HepG2 (cell line): ENCODE data around the gene SMTN. TPM values are rescaled to one million over a fixed set of nuclear protein-coding genes. Genes with fewer than 3 reads are reported as not detected.
A peak's percentile ranks its signal among the peaks of the same experiment; 100 is the strongest.

ENCODE experiments used
- CCDC6 ChIP-seq: sonication (generic); formaldehyde crosslinking; IDR thresholded peaks from 2 replicates; pipeline ENCODE4 v1.8.1; 2022; ENCODE audit warnings: mild to moderate bottlenecking, missing genetic modification reagents, moderate library complexity
- EEA1 ChIP-seq: sonication (generic); formaldehyde crosslinking; IDR thresholded peaks from 2 replicates; pipeline ENCODE4 v1.5.1; 2020; ENCODE audit warnings: mild to moderate bottlenecking, missing genetic modification reagents, borderline replicate concordance
- GMEB2 ChIP-seq: IDR thresholded peaks from 2 replicates; pipeline ENCODE4 v1.6.1; 2016; ENCODE audit warnings: missing biosample characterization, missing genetic modification reagents, low read depth
- KLF16 ChIP-seq, 2 experiments: sonication (generic) in 1 of 2; formaldehyde crosslinking in 1 of 2; IDR thresholded peaks; 2 replicates each; pipeline versions ENCODE4 v1.6.1 to v1.8.0; 2016 to 2023; ENCODE audit warnings: missing genetic modification reagents in 2 of 2, missing compliant biosample characterization in 1 of 2
- MXD1 ChIP-seq: sonication (generic); formaldehyde crosslinking; IDR thresholded peaks from 2 replicates; pipeline ENCODE4 v1.4.0; 2020; ENCODE audit warnings: mild to moderate bottlenecking, missing genetic modification reagents
- MYPOP ChIP-seq: sonication (generic); formaldehyde crosslinking; IDR thresholded peaks from 2 replicates; pipeline ENCODE4 v1.8.1; 2023; ENCODE audit warnings: mild to moderate bottlenecking, moderate library complexity, missing genetic modification reagents
- NFYC ChIP-seq: IDR thresholded peaks from 2 replicates; pipeline ENCODE4 v1.6.1; 2016; ENCODE audit warnings: missing genetic modification reagents, missing compliant biosample characterization
- PHF21A ChIP-seq: sonication (generic); formaldehyde crosslinking; IDR thresholded peaks from 2 replicates; pipeline ENCODE4 v1.5.0; 2020; ENCODE audit warnings: mild to moderate bottlenecking, missing genetic modification reagents
- POGZ ChIP-seq: sonication (generic); formaldehyde crosslinking; IDR thresholded peaks from 2 replicates; pipeline ENCODE4 v1.4.0; 2020; ENCODE audit warnings: mild to moderate bottlenecking, missing genetic modification reagents
- SETDB1 ChIP-seq: sonication (generic); formaldehyde crosslinking; IDR thresholded peaks from 2 replicates; pipeline ENCODE4 v1.5.1; 2020; ENCODE audit warnings: missing genetic modification reagents, mild to moderate bottlenecking, borderline replicate concordance
- SP4 ChIP-seq: sonication (generic); formaldehyde crosslinking; IDR thresholded peaks from 2 replicates; pipeline ENCODE4 v1.8.1; 2023; ENCODE audit warnings: mild to moderate bottlenecking, missing genetic modification reagents
- SRY ChIP-seq: sonication (generic); formaldehyde crosslinking; IDR thresholded peaks from 2 replicates; pipeline ENCODE4 v1.8.0; 2022; ENCODE audit warnings: mild to moderate bottlenecking, missing genetic modification reagents
- TCF12 ChIP-seq, 2 experiments: fragments of 450-650 bp in 1 of 2; sonication (generic) in 1 of 2; formaldehyde crosslinking in 1 of 2; IDR thresholded peaks; 2 replicates each; pipeline versions ENCODE4 v1.6.1 to v1.8.0; 2017 to 2022; ENCODE audit warnings: antibody characterized with exemption in 1 of 2, mild to moderate bottlenecking in 1 of 2, missing genetic modification reagents in 1 of 2, moderate library complexity in 1 of 2
- TSC22D2 ChIP-seq: sonication (generic); formaldehyde crosslinking; IDR thresholded peaks from 2 replicates; pipeline ENCODE4 v1.5.1; 2020; ENCODE audit warnings: missing genetic modification reagents, mild to moderate bottlenecking, borderline replicate concordance
- ZGPAT ChIP-seq: IDR thresholded peaks from 2 replicates; pipeline ENCODE4 v1.6.1; 2016; ENCODE audit warnings: mild to moderate bottlenecking
- ZNF260 ChIP-seq: sonication (generic); formaldehyde crosslinking; IDR thresholded peaks from 2 replicates; pipeline ENCODE4 v1.4.0; 2020; ENCODE audit warnings: missing genetic modification reagents, low read depth, mild to moderate bottlenecking, borderline replicate concordance
- ZNF362 ChIP-seq: sonication (generic); formaldehyde crosslinking; IDR thresholded peaks from 2 replicates; pipeline ENCODE4 v1.4.0; 2020; ENCODE audit warnings: missing genetic modification reagents, mild to moderate bottlenecking, borderline replicate concordance
- ZNF430 ChIP-seq: sonication (generic); formaldehyde crosslinking; IDR thresholded peaks from 2 replicates; pipeline ENCODE4 v1.9.0; 2021; ENCODE audit warnings: mild to moderate bottlenecking, missing genetic modification reagents
- ZNF607 ChIP-seq: sonication (generic); formaldehyde crosslinking; IDR thresholded peaks from 2 replicates; pipeline ENCODE4 v1.5.1; 2020; ENCODE audit warnings: missing genetic modification reagents, mild to moderate bottlenecking, borderline replicate concordance
- ZNF839 ChIP-seq: sonication (generic); formaldehyde crosslinking; IDR thresholded peaks from 2 replicates; pipeline ENCODE4 v1.4.0; 2020; ENCODE audit warnings: missing genetic modification reagents, mild to moderate bottlenecking, borderline replicate concordance
- ZNF878 ChIP-seq: sonication (generic); formaldehyde crosslinking; IDR thresholded peaks from 2 replicates; pipeline ENCODE4 v1.8.1; 2023; ENCODE audit warnings: mild to moderate bottlenecking, missing genetic modification reagents, moderate library complexity
- polyA plus RNA-seq, 8 experiments: library from polyadenylated mRNA; depleted of rRNA in 3 of 8; stranded (reverse) in 7 of 8; unstranded in 1 of 8; fragments of >200 nt; fragmentation: Illumina TruSeq in 4 of 8; extraction: Trizol in 4 of 8; gene quantifications; 2 replicates each; pipeline versions ENCODE4 v1.2.1 to v1.2.3, GENCODE V29; 2011 to 2016; ENCODE audit warnings: low read depth in 4 of 8, missing spikeins in 1 of 8, mixed read lengths in 1 of 8; ENCODE audit not compliant: insufficient read depth in 1 of 8
- total RNA-seq, 5 experiments: library from RNA; depleted of rRNA; stranded (reverse); fragments of >200 nt; fragmentation: Illumina TruSeq; extraction: Trizol; gene quantifications; 2 replicates each; pipeline ENCODE4 v1.2.3, GENCODE V29; 2016; ENCODE audit warnings: low read depth in 1 of 5

The SMTN gene
- total and polyA plus RNA-seq, 2 of the 13 experiments (the other 11 are each of a cell fraction or from before 2014, with no cell fraction given), result 14.7 to 26.1 TPM

GRCh38 chr22:31080848-31081649 lies at the start of gene SMTN (continued):
- TF ChIP-seq GMEB2 (CRISPR knock-in tag) (no peak), PHF21A (CRISPR knock-in tag) (peak; percentile 66; the same call in 1 of the 2 replicates), TSC22D2 (0 out of 2 replicates have a peak, but pooled peaks have one; percentile 37), ZNF878 (CRISPR knock-in tag) (0 out of 2 replicates have a peak, but pooled peaks have one; percentile 44), POGZ (CRISPR knock-in tag) (peak; percentile 46; the same call in 1 of the 2 replicates), ZGPAT (CRISPR knock-in tag) (peak; percentile 38; the same call in 1 of the 2 replicates), ZNF607 (peak; percentile 16; the same call in 1 of the 2 replicates), SETDB1 (CRISPR knock-in tag) (no peak), ZNF260 (CRISPR knock-in tag) (no peak), KLF16 (CRISPR knock-in tag; IDR thresholded peaks at IDR 0.05) (0 out of 4 replicates have a peak, but pooled peaks of 1 of the 2 experiments have one; percentile 27), ZNF430 (peak; percentile 86; the same call in 1 of the 2 replicates), CCDC6 (CRISPR knock-in tag) (peak; percentile 72; the same call in 1 of the 2 replicates), NFYC (peak; percentile 78), MXD1 (CRISPR knock-in tag) (peak; percentile 80; the same call in 1 of the 2 replicates), EEA1 (CRISPR knock-in tag) (peak; percentile 68; the same call in 1 of the 2 replicates), MYPOP (peak; percentile 53; the same call in 1 of the 2 replicates), ZNF839 (CRISPR knock-in tag) (peak; percentile 65; the same call in 1 of the 2 replicates), SP4 (CRISPR knock-in tag) (peak; percentile 98), ZNF362 (CRISPR knock-in tag) (0 out of 2 replicates have a peak, but pooled peaks have one; percentile 19), TCF12 (IDR thresholded peaks at IDR 0.05) (no peak), TCF12 (CRISPR knock-in tag; IDR thresholded peaks at IDR 0.05) (0 out of 2 replicates have a peak, but pooled peaks have one; percentile 28), SRY (CRISPR knock-in tag) (peak; percentile 82; the same call in 1 of the 2 replicates)
